Activated B cell treated with CpG ODN at 0.5 μM for 24 hours (primary cell): Measurements from ENCODE around the gene INSYN2B. TPM values are rescaled to one million over a fixed set of nuclear protein-coding genes. Genes with fewer than 3 reads are reported as not detected.

ENCODE experiments used
- ATAC-seq: fragments of 200-7000 bp; cut with Tn5 transposase; one replicate; pipeline ENCODE4 v1.10.0; 2021; ENCODE audit warnings: low read depth, mild to moderate bottlenecking, moderate library complexity
- CTCF ChIA-PET: fragments of 350-600 bp; sonication (Branson Sonifier 250); formaldehyde crosslinking; loops from one replicate; lab custom pipeline; 2021; ENCODE audit warnings: antibody characterized with exemption; lab: Charles Lee
- POLR2A ChIA-PET: fragments of 350-600 bp; sonication (Branson Sonifier 250); formaldehyde crosslinking; loops from one replicate; lab custom pipeline; 2021; ENCODE audit warnings: antibody characterized with exemption; lab: Charles Lee
- DNase-seq: peaks from one replicate; pipeline ENCODE4 v3.0.0; 2022
- H3K27ac Mint-ChIP-seq: one replicate; pipeline ENCODE4 v1.8.0; 2020; ENCODE audit warnings: mixed read lengths
- H3K27me3 Mint-ChIP-seq: one replicate; pipeline ENCODE4 v1.8.0; 2021; ENCODE audit warnings: mixed read lengths
- H3K36me3 Mint-ChIP-seq: one replicate; pipeline ENCODE4 v1.8.0; 2021; ENCODE audit warnings: low read depth, mixed read lengths
- H3K4me1 Mint-ChIP-seq: one replicate; pipeline ENCODE4 v1.8.0; 2021; ENCODE audit warnings: mixed read lengths
- H3K4me3 Mint-ChIP-seq: one replicate; pipeline ENCODE4 v1.8.0; 2020; ENCODE audit warnings: mild to moderate bottlenecking, mixed read lengths
- H3K9me3 Mint-ChIP-seq: one replicate; pipeline ENCODE4 v1.8.0; 2020; ENCODE audit warnings: mixed read lengths
- intact Hi-C: fragments of 100-400 bp; cut with micrococcal nuclease; formaldehyde crosslinking; loops from one replicate; pipeline ENCODE4 v1.15.1; 2024
- total RNA-seq: library from RNA; stranded (reverse); gene quantifications from 2 replicates; pipeline ENCODE4 v1.2.3, GENCODE V29; 2022
- TF ChIP-seq, protein P1 (sequence below): fragments of 200-600 bp; IDR thresholded peaks from one replicate; pipeline ENCODE4 v1.8.0; 2022; ENCODE audit warnings: antibody characterized with exemption, mild to moderate bottlenecking

INSYN2B gene
- total RNA-seq, 1 donor from 2014 or later = not detected

GRCh38 chr5:169991115-169991869 is 11.0 kb upstream of the INSYN2B start:
- ChIA-PET CTCF (no interaction called here), POLR2A (no interaction called here)
- no peak overlapping the region for H3K4me3 Mint-ChIP-seq
- H3K27ac Mint-ChIP-seq = no peak overlapping the region
- intact Hi-C loops = no loop called here
- H3K27me3 Mint-ChIP-seq = no peaks in the 10 kb centered on the region
- peaks cover 89% of the 10 kb centered on the region for H3K36me3 Mint-ChIP-seq
- ATAC-seq (no peak), DNase-seq (no peak)
- TF ChIP-seq, protein P1, sequence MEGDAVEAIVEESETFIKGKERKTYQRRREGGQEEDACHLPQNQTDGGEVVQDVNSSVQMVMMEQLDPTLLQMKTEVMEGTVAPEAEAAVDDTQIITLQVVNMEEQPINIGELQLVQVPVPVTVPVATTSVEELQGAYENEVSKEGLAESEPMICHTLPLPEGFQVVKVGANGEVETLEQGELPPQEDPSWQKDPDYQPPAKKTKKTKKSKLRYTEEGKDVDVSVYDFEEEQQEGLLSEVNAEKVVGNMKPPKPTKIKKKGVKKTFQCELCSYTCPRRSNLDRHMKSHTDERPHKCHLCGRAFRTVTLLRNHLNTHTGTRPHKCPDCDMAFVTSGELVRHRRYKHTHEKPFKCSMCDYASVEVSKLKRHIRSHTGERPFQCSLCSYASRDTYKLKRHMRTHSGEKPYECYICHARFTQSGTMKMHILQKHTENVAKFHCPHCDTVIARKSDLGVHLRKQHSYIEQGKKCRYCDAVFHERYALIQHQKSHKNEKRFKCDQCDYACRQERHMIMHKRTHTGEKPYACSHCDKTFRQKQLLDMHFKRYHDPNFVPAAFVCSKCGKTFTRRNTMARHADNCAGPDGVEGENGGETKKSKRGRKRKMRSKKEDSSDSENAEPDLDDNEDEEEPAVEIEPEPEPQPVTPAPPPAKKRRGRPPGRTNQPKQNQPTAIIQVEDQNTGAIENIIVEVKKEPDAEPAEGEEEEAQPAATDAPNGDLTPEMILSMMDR = no peak
- no peaks in the 10 kb centered on the region for H3K4me1 Mint-ChIP-seq
- H3K9me3 Mint-ChIP-seq = no peaks in the 10 kb centered on the region

- Mint-ChIP-seq H3K9me3 (no peaks in the 10 kb centered on the region), H3K27ac (no peak overlapping the region), H3K4me1 (no peaks in the 10 kb centered on the region), H3K27me3 (no peaks in the 10 kb centered on the region), H3K36me3 (peaks cover 90% of the 10 kb centered on the region), H3K4me3 (no peak overlapping the region)
- ATAC-seq (no peak), DNase-seq (no peak)
- intact Hi-C loops = no loop called here
- TF ChIP-seq, protein P1 = no peak
- ChIA-PET POLR2A (no interaction called here), CTCF (no interaction called here)
Observed at GRCh38 chr5:169989365-169989764, 9.1 kb upstream of the INSYN2B start.

DNA sequence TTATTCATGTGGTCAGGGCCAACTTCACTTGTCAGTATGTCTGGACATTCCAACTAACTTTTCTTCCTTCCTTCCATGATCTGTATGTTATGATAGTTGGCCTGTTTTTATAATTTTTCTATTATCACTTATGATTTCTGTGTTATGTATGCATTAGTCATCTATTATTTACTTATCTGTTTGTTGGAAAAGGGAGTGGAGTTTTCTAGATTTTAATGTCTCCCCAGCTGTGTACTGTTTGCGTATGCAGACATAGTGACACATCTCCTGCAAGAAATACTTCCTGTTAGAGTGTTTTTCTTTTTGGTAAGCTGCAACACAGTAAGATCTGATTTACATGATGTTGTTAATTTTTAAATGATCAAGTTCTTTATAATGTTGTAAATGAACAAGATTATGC is 8.7 kb upstream of the INSYN2B start:
- ATAC-seq (no peak), DNase-seq (no peak)
- no peaks in the 10 kb centered on the region for H3K27me3 Mint-ChIP-seq
- intact Hi-C loops = no loop called here
- no peak overlapping the region for H3K27ac Mint-ChIP-seq
- ChIA-PET POLR2A (no interaction called here), CTCF (no interaction called here)
- H3K4me3 Mint-ChIP-seq = no peak overlapping the region
- TF ChIP-seq, protein P1 = no peak
- H3K9me3 Mint-ChIP-seq = no peaks in the 10 kb centered on the region
- H3K4me1 Mint-ChIP-seq = no peaks in the 10 kb centered on the region
- H3K36me3 Mint-ChIP-seq = peaks cover 90% of the 10 kb centered on the region

DNA sequence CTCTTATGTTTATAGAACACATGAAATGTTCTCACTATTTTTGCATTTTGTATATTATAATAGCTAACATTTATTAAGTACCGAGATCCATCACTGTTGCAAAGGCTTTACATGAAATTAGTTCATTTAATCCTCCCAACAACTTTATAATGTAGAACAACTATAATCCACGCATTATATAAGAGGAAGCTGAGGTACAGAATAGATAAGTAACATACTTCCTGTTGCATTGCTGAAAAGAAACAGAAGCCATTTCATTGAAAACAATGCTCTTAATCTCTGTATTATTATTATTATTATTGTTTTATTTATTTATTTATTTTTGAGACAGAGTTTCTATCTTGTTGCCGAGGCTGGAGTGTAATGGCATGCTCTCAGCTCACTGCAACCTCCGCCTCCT is 7.9 kb upstream of the INSYN2B start:
- Mint-ChIP-seq H3K4me1 (no peaks in the 10 kb centered on the region), H3K9me3 (no peaks in the 10 kb centered on the region), H3K36me3 (peaks cover 88% of the 10 kb centered on the region), H3K4me3 (no peak overlapping the region), H3K27me3 (no peaks in the 10 kb centered on the region), H3K27ac (no peak overlapping the region)
- ATAC-seq (no peak), DNase-seq (no peak)
- CTCF ChIA-PET = no interaction called here
- intact Hi-C loops = no loop called here
- TF ChIP-seq, protein P1 = no peak
- POLR2A ChIA-PET = no interaction called here

DNA sequence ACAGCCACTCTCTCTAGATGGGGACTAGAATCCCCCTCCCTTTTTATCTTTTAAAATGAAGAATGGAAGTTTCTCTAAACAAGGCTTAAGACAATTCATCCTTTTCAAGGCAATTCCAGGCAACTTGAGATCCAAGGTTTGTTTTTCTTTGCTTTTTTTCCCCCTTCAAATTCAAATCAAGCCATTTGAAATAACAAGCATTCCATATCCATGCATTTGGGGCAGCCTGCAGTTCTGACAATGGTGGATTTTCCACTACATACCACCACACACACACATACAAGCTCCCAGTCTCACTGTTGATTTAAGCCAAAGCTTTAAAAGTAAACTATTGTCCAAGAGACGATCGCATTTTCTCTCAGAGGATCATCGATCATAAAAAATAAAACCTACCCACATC is 424 bp downstream of the INSYN2B start:
- TF ChIP-seq, protein P1 = no peak
- intact Hi-C loops = loop anchor here (1.0 to 5.0 kb wide), 2 partner anchors 277 to 998 kb away; no protein-coding TSS in a partner anchor
- H3K27ac Mint-ChIP-seq = no peak overlapping the region
- peaks cover 58% of the 10 kb centered on the region for H3K36me3 Mint-ChIP-seq
- H3K4me1 Mint-ChIP-seq = peaks cover 9% of the 10 kb centered on the region
- no peak for ATAC-seq
- no peak overlapping the region for H3K4me3 Mint-ChIP-seq
- DNase-seq = no peak
- ChIA-PET CTCF (interaction anchor here (1.2 to 1.8 kb wide), 3 partner anchors 8 to 278 kb away, joined by 3 to 11 read pairs (median 5); no protein-coding TSS in a partner anchor), POLR2A (no interaction called here)
- no peaks in the 10 kb centered on the region for H3K9me3 Mint-ChIP-seq
- H3K27me3 Mint-ChIP-seq = no peaks in the 10 kb centered on the region
